Measurements from ENCODE around the gene FAM217B. TPM values are rescaled to one million over a fixed set of nuclear protein-coding genes. Genes with fewer than 3 reads are reported as not detected.

FAM217B gene
- polyA plus RNA-seq, 3 donors = 5.3 to 18.3 (median 18.1) TPM

- peak; percentile 34 to 74 (median 53) for DNase-seq
- H3K27me3 ChIP-seq (ENCODE audit: control insufficient read depth in 2 of 2, insufficient read depth in 2 of 2, low read length in 2 of 2) = no peaks in the 10 kb centered on the region
- H3K36me3 ChIP-seq (replicated peaks in 1 of 2; ENCODE audit: control insufficient read depth in 1 of 2, insufficient read depth in 2 of 2, low read length in 2 of 2) = no peaks in the 10 kb centered on the region
- peaks cover 35% of the 10 kb centered on the region for H3K4me1 Mint-ChIP-seq
- H3K27ac Mint-ChIP-seq = peak overlapping the region; percentile 87 to 98 (median 94)
- peak overlapping the region; percentile 41 for H3K9ac ChIP-seq (ENCODE audit: insufficient read depth, low read length, poor library complexity, severe bottlenecking)
- no peaks in the 10 kb centered on the region for H3K9me3 ChIP-seq (replicated peaks in 1 of 2; ENCODE audit: control insufficient read depth in 1 of 2, insufficient read depth in 1 of 2, low read length in 2 of 2)
- H3K9me3 Mint-ChIP-seq = peaks cover 0 to 16% (median 4%) of the 10 kb centered on the region in 7 donors
- H3K27ac ChIP-seq (ENCODE audit: low read depth in 1 of 2, low read length in 2 of 2) = peak overlapping the region; percentile 57 to 84
- peaks cover 0 to 2% (median 0%) of the 10 kb centered on the region in 3 donors for H3K27me3 Mint-ChIP-seq (ENCODE audit: low read depth in 3 of 3)
- H3K4me2 ChIP-seq (replicated peaks; ENCODE audit: extremely low read depth, low read length, poor library complexity, severe bottlenecking) = peak overlapping the region; percentile 40
- H2AFZ ChIP-seq (ENCODE audit: insufficient read depth, low read depth, low read length, poor library complexity, severe bottlenecking) = peak overlapping the region; percentile 86
- no CpG with 5 or more reads among the region's 4 CpGs for WGBS (ENCODE audit: insufficient coverage)
- peak overlapping the region in 1 of 3 experiments; percentile 18 for H3K4me3 ChIP-seq (replicated peaks in 1 of 3; ENCODE audit: low read depth in 2 of 3, low read length in 3 of 3)
- intact Hi-C loops (cut with micrococcal nuclease) = no loop called here
- peaks cover 31 to 36% of the 10 kb centered on the region in 2 donors for H3K4me1 ChIP-seq (ENCODE audit: control insufficient read depth in 1 of 2, insufficient read depth in 2 of 2, low read length in 2 of 2)
- TF ChIP-seq, protein P1, sequence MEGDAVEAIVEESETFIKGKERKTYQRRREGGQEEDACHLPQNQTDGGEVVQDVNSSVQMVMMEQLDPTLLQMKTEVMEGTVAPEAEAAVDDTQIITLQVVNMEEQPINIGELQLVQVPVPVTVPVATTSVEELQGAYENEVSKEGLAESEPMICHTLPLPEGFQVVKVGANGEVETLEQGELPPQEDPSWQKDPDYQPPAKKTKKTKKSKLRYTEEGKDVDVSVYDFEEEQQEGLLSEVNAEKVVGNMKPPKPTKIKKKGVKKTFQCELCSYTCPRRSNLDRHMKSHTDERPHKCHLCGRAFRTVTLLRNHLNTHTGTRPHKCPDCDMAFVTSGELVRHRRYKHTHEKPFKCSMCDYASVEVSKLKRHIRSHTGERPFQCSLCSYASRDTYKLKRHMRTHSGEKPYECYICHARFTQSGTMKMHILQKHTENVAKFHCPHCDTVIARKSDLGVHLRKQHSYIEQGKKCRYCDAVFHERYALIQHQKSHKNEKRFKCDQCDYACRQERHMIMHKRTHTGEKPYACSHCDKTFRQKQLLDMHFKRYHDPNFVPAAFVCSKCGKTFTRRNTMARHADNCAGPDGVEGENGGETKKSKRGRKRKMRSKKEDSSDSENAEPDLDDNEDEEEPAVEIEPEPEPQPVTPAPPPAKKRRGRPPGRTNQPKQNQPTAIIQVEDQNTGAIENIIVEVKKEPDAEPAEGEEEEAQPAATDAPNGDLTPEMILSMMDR (IDR thresholded peaks at IDR 0.05) = no peak
- H3K4me3 Mint-ChIP-seq = no peak overlapping the region
- peaks cover 9 to 13% of the 10 kb centered on the region in 2 donors for H3K36me3 Mint-ChIP-seq
- H4K20me1 ChIP-seq (ENCODE audit: insufficient read depth, low read length) = no peaks in the 10 kb centered on the region
- no peaks in the 10 kb centered on the region for H3K79me2 ChIP-seq (ENCODE audit: insufficient read depth, low read length)
Measured at GRCh38 chr20:59984541-59984940, 44.4 kb downstream of the FAM217B start.

DNA sequence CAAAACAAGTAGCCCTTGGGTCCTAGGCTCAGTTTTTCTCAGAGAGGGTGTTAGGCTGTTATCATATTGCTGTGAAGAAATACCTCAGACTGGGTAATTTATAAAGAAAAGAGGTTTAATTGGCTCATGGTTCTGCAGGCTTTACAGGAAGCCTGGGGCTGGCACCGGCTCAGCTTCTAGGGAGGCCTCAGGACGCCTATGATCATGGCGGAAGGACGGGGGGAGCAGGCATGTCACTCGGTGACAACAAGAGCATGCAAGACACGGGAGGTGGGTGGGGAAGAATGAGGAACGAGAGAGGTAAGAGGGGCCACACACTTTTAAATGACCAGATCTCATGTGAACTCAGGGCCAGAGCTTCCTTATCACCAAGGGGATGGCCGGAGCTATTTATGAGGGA is 45.0 kb downstream of the FAM217B start:
- Histone ChIP-seq H4K20me1 (ENCODE audit: insufficient read depth, low read length) (no peaks in the 10 kb centered on the region), H3K4me3 (replicated peaks in 1 of 3; ENCODE audit: low read depth in 2 of 3, low read length in 3 of 3) (peak overlapping the region in 1 of 3 experiments; percentile 18), H3K27me3 (ENCODE audit: control insufficient read depth in 2 of 2, insufficient read depth in 2 of 2, low read length in 2 of 2) (no peaks in the 10 kb centered on the region), H3K9me3 (replicated peaks in 1 of 2; ENCODE audit: control insufficient read depth in 1 of 2, insufficient read depth in 1 of 2, low read length in 2 of 2) (no peaks in the 10 kb centered on the region), H3K36me3 (replicated peaks in 1 of 2; ENCODE audit: control insufficient read depth in 1 of 2, insufficient read depth in 2 of 2, low read length in 2 of 2) (no peaks in the 10 kb centered on the region), H3K27ac (ENCODE audit: low read depth in 1 of 2, low read length in 2 of 2) (peak overlapping the region; percentile 57 to 84), H3K4me1 (ENCODE audit: control insufficient read depth in 1 of 2, insufficient read depth in 2 of 2, low read length in 2 of 2) (peaks cover 31 to 36% of the 10 kb centered on the region in 2 donors), H3K79me2 (ENCODE audit: insufficient read depth, low read length) (no peaks in the 10 kb centered on the region), H2AFZ (ENCODE audit: insufficient read depth, low read depth, low read length, poor library complexity, severe bottlenecking) (peak overlapping the region; percentile 86), H3K4me2 (replicated peaks; ENCODE audit: extremely low read depth, low read length, poor library complexity, severe bottlenecking) (peak overlapping the region; percentile 40), H3K9ac (ENCODE audit: insufficient read depth, low read length, poor library complexity, severe bottlenecking) (peak overlapping the region; percentile 41)
- DNase-seq = no peak
- 33% methylated on average over 4 of the region's 8 CpGs for WGBS (ENCODE audit: insufficient coverage)
- H3K4me3 Mint-ChIP-seq = peak overlapping the region in 1 of 2 donors; percentile 5
- peak overlapping the region; percentile 9 to 98 (median 93) for H3K27ac Mint-ChIP-seq
- intact Hi-C loops (cut with micrococcal nuclease) = no loop called here
- H3K9me3 Mint-ChIP-seq = peaks cover 0 to 13% (median 4%) of the 10 kb centered on the region in 7 donors
- H3K27me3 Mint-ChIP-seq (ENCODE audit: low read depth in 3 of 3) = peaks cover 0 to 2% (median 0%) of the 10 kb centered on the region in 3 donors
- peaks cover 39% of the 10 kb centered on the region for H3K4me1 Mint-ChIP-seq
- TF ChIP-seq, protein P1 (IDR thresholded peaks at IDR 0.05) = no peak
- peaks cover 9 to 17% of the 10 kb centered on the region in 2 donors for H3K36me3 Mint-ChIP-seq
